GM19238 (cell line): ENCODE results near the gene AXIN1.

Experiments
- DNase-seq: peaks from one replicate; pipeline ENCODE4 v3.0.0; 2011; ENCODE audit warnings: low spot score; ENCODE audit not compliant: insufficient read length

AXIN1 gene

DNA sequence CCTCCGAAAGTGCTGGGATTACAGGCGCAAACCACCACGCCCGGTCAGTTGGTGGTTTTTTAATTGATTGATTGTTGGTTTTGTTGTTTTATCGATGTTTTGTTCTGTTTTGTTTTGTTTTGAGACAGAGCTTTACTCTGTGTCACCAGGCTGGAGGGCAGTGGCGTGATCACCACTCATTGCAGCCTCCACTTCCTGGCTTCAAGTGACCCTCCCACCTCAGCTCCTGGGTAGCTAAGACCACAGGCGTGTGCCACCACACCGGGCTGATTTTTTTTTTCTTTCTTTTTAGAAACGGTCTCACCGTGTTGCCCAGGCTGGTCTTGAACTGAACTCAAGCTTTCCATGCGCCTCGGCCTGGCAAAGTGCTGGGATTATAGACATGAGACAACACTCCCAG is 105.5 kb downstream of the AXIN1 start:
- no peak for DNase-seq

DNA sequence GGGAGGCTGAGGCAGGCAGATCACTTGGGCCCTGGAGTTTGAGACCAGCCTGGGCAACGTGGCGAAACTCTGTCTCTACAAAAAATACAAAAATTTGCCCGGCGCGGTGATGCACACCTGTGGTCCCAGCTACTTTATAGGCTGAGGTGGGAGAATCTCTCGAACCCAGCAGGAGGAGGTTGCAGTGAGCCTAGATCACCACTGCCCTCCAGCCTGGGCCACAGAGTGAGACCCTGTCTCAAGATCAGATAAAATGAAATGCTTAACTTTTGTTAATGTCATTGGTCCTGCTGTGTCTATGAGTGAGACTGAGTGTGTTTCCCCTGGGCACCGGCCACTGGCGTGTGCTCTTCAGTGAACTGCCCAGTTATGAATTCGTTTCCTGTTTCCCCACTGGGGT is 107.4 kb downstream of the AXIN1 start:
- no peak for DNase-seq

DNA sequence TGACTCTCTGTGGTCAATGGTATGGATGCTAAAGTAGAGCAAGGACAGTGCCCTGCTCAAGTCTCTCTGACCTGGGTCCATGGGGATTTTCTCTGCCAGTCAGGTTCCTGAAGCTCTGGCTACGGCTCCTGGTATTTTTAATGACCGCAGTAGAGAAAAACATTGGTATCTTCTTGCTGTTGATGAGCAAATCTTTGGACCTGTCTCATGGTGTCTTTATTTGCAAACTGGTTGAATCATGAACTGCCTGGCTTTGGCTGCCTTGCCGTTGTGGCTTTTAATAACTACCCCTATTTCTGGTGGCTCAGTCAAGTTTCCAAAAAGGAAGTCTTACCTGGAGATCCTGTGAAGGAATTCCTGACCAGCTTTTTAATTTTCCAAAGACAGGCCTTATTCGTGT is 109.2 kb downstream of the AXIN1 start:
- DNase-seq = no peak

DNA sequence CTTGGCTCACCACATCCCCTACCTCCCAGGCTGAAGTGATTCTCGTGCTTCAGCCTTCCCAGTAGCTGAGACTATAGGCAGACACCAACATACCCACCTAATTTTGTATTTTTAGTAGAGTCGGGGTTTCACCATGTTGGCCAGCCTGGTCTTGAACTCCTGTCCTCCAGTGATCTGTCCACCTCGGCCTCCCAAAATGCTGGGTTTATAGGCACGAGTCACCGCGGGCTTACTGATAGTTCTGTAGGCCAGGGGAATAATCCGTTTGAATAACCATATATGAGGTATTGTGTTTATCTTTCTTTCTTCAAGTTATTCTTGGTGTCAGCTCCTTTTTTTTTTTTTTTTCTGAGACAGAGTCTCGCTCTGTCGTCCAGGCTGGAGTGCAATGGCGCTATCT is 110.2 kb downstream of the AXIN1 start:
- no peak for DNase-seq

DNA sequence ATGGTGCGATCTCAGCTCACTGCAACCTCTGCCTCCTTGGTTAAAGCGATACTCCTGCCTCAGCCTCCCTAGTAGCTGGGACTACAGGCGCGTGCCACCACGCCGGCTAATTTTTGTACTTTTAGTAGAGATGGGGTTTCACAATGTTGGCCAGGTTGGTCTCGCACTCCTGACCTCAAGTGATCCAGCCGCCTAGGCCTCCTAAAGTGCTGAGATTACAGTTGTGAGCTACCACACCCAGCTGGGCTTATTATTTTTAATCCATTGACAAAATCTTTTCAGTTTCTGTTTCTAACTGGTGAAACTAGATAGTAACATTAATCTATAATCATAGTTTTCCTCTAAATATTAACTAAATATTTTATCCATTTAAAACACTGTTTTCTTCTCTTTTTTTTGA is 112.0 kb downstream of the AXIN1 start:
- no peak for DNase-seq

DNA sequence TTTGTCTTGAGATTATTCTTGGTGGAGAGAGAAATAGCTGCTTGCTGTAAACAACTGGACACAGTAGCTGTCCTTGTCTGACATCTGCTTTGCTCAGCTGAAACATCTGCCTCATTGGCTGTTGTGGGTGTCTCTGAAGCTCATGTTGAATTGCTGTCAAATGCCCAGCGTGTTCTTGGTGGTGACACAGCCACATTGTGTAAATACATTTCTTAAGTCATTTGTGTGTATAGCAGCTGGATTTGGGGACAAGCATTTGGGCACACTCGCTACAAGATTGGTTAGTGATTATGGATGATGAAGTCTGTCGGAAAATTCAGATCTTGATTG is 112.6 kb downstream of the AXIN1 start:
- no peak for DNase-seq
